GM21360 (cell line): ENCODE results near the gene RRH.
A peak's percentile ranks its signal among the peaks of the same experiment; 100 is the strongest.
"Not testable (repeated sequence)": the region's sequence is repeated elsewhere in the genome, so short reads cannot be mapped to it uniquely, and the experiment has no call there.

Experiments
- ATAC-seq: cut with Tn5 transposase; IDR thresholded peaks from one replicate; pipeline ENCODE4 v1.9.1; 2021; ENCODE audit warnings: mild to moderate bottlenecking, moderate library complexity; ENCODE audit not compliant: unreplicated experiment

Gene RRH

GRCh38 chr4:109846395-109847098, 18.8 kb downstream of the RRH start:
- no peak for ATAC-seq

- no peak for ATAC-seq
Observed at GRCh38 chr4:109847896-109848442, 20.2 kb downstream of the RRH start, which contains the start of gene LRIT3. Gene LRIT3 (plus strand): TSS chr4:109848107. CDS start chr4:109848202, 95 bp downstream.

- no peak for ATAC-seq
Observed at GRCh38 chr4:109848501-109848900, 20.7 kb downstream of the RRH start.

GRCh38 chr4:109850601-109851000, 22.8 kb downstream of the RRH start:
- ATAC-seq, result no peak

GRCh38 chr4:109859426-109860300, 31.9 kb downstream of the RRH start:
- ATAC-seq, result not testable (repeated sequence)

- ATAC-seq, result no peak
Observed at GRCh38 chr4:109861271-109861670, 33.5 kb downstream of the RRH start.

GRCh38 chr4:109861916-109862511, 34.2 kb downstream of the RRH start:
- no peak for ATAC-seq

- ATAC-seq, result no peak
Observed at GRCh38 chr4:109864134-109864533, 36.4 kb downstream of the RRH start.

- ATAC-seq, result no peak
Observed at GRCh38 chr4:109870061-109870460, 42.3 kb downstream of the RRH start.

- ATAC-seq, result no peak
Observed at GRCh38 chr4:109872065-109872464, 44.3 kb downstream of the RRH start.

GRCh38 chr4:109872950-109873656, 45.3 kb downstream of the RRH start:
- ATAC-seq, result no peak

- no peak for ATAC-seq
Observed at GRCh38 chr4:109873791-109874514, 46.2 kb downstream of the RRH start.

- no peak for ATAC-seq
Observed at GRCh38 chr4:109875106-109875505, 47.3 kb downstream of the RRH start.

- not testable (repeated sequence) for ATAC-seq
Observed at GRCh38 chr4:109875553-109875952, 47.8 kb downstream of the RRH start.

- ATAC-seq, result no peak
Observed at GRCh38 chr4:109876634-109877265, 49.0 kb downstream of the RRH start.

GRCh38 chr4:109877400-109877799, 49.6 kb downstream of the RRH start:
- peak; percentile 93 for ATAC-seq

- ATAC-seq, result no peak
Observed at GRCh38 chr4:109878355-109878754, 50.6 kb downstream of the RRH start.

GRCh38 chr4:109879081-109879480, 51.3 kb downstream of the RRH start:
- no peak for ATAC-seq

- ATAC-seq, result no peak
Observed at GRCh38 chr4:109879636-109880314, 52.0 kb downstream of the RRH start.
